Posterior cingulate gyrus (tissue), 11 donors: ENCODE data around the gene ABCB9.
A peak's percentile ranks its signal among the peaks of the same experiment; 100 is the strongest.
"Not testable (repeated sequence)": the region's sequence is repeated elsewhere in the genome, so short reads cannot be mapped to it uniquely, and the experiment has no call there.

ENCODE experiments used
- DNase-seq, 10 donors: peaks; one replicate each; pipeline versions ENCODE4 v3.0.0 to v3.0.0-alpha.2; 2020 to 2021; ENCODE audit warnings: mixed read lengths in 3 of 10
- intact Hi-C: fragments of 100-400 bp; cut with DNase I; formaldehyde crosslinking; loops from one replicate; pipeline ENCODE4 v1.15.1; 2023

Gene ABCB9

DNA sequence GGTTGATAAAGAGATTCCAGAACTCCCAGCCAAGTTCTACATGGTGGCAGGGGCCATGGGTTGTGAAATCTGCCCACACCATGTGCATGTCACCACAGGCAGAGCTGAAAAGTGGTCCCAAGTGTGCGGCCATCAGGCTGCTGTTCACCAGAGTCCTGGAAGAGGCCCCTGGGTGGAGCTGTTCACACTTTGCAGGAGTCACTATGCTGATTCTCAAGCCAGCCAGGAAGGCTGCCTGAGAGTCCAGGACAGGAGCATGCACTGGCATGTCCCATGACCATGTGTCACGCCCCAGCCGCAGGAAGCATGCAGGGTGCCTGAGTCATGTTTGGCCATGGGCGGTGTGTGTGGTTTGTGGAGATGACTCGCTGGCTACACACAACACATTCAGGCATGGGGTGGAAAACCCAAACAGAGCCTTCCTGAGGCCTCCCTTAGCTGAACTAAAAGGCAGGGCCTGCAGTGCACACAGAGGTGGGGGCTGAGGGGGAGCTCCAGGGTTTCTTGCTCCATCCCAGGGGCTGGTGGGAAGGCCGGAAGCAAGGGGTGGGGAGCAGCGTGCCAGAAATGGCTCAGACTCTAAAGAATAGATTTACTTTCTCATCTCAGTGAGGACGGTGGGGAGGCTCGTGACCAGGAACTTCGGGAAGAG lies 19.4 kb downstream of the ABCB9 start:
- intact Hi-C loops: no loop called here
- DNase-seq: peak in 4 of 10 donors; percentile 30 to 90 (median 49)

DNA sequence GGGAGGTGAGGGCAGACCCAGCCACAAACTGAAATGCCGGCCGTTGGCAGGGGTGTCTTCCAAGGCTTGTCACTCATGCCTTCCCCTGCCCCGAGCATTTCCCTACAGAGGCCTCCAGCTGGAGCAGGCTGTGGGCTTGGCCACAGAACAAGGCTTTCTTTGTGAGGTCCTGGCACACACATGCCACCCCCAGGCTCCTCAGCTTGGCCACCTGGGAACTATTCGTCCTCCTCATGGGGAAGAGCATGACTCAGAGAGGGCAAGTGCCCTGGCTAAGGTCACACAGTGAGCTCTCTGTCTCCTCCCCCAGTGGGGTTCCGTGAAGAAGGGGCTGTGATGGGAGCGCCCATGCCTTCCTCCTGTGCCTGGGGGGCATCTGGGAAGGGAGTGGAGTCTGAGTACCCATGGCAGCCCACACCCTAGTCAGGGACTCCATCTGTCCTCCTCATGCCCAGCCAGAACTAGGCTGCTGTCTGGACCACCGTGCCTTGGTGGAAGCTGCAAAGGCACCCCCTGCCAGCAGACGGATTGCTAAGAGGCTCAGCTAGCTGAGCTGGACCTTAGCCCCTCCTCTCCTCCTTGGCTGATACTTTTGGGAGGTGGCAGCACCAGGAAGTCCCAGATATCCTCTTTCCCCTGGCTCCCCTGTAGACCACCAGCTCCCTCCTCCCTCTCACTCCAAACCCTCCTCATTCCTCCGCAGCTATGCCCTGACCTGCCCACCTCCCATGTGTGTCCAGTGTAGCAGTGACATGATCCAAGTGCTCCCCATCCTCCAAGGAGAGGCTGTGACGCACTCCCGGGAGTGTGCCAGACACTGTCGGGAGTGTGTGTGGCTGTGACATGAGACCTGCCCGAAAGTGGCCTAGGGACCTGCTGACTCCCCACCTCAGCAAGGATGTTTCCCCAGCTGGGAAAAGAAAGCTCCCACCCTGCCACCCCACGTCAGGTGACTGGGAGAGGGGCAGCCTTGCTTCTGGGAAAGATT lies 21.4 kb downstream of the ABCB9 start:
- DNase-seq: peak; percentile 58 to 96 (median 72)
- intact Hi-C loops: no loop called here

DNA sequence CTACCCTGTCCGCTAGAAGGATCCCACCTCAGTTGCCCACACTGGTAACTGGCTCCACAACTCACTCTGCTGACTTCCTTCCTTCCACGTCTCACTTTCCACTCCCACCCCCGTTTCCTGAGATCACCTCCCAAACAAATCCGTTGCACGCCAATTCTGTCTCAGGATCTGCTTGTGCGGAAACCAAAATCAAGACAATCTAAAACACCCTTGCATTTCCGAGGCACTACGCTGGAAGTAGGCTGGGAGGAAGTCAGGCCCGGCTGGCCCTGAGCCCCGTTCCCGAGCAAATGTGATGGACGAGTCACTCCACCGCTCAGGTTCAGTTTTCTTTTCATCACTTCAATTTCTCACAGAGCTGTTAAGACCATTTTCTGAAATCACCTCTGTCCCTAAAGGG lies 23.1 kb downstream of the ABCB9 start:
- intact Hi-C loops: no loop called here
- no peak for DNase-seq

DNA sequence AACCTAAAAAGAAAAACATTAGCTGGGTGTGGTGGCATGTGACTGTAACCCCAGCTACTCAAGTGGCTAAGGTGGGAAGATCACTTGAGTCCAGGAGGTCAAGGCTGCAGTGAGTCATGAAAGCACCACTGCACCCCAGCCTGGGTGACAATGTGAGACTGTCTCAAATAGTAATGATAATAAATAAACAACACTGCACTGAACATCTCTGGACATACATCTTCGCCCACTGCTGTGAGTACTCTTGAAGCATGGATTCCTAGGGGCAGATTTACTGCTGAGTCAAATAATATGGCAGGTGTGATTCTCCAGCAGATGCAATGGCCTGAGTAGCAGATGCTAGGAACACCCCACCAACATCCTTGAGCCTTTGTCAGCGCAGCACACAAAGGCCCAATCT lies 23.6 kb downstream of the ABCB9 start:
- intact Hi-C loops: no loop called here
- no peak for DNase-seq

DNA sequence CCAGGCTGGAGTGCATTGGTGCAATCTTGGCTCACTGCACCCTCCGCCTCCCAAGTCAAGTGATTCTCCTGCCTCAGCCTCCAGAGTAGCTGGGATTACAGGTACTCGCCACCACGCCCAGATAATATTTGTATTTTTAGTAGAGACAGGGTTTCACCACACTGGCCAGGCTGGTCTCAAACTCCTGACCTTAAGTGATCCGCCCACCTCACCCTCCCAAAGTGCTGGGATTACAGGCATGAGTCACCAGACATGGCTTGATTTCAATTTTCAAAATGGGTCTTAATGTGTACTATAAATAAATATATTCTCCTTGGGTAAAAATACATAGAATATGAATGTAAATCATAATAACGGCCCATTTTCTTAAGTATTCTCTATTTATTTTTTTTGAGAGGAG lies 24.9 kb downstream of the ABCB9 start:
- DNase-seq, intact Hi-C loops: not testable (repeated sequence)

DNA sequence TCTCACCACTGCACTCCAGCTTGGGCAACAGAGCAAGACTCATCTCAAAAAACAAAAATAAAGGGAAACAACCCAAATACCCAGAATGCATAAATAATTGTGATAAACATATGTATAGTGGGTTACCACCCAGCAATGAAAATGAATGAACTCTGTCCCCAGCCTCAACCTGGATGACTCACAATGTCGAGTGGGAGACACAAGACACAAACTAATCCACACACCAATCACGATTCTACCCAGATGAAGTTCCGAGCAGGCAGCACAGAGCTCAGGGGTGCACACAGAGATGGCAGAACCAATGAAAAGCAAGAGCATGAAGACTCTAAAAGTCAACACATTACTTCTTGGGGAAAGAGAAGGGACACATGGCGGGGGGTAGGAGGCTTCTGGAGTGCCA lies 27.1 kb downstream of the ABCB9 start:
- intact Hi-C loops: no loop called here
- DNase-seq: no peak

DNA sequence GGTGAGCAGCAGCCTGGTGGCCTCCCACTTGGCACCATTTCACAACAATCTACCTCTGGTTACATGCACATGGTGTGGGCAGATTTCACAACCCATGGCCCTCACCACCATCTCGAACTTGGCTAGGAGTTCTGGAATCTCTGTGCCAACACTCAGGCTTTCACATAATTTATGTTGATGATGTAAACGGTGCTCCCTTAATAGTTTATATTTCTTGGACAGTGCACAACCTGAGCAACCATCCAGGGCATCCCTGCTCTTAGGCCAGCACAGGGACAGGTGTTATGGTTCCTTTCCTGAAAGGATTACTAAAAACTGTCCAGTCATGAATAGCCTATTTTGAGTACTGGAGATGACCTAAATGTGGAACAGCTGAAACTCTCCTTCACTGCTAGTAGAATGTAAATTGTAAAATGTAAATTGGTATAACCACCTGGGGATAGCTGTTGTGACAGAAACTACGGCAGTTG lies 28.6 kb downstream of the ABCB9 start:
- DNase-seq: no peak
- intact Hi-C loops: no loop called here

DNA sequence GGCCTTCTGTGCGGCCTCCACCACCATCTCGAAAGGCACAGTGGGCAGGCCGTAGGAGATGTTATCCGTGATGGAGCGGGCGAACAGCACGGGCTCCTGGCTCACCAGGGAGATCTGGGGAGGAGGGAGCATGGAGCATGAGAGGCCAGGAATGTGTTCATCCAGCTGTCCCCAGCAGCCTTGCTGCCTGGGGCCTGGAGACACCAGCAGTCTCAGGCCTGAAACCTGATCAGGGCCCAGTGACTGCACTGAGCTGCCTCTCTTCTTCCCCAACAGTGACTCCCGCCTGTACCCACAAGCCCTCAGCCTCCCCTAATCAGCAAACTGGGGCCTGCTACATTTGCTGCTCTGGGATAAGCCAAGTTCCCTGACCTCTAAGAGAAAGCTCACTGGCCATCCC lies 30.9 kb downstream of the ABCB9 start:
- DNase-seq: no peak
- intact Hi-C loops: no loop called here

DNA sequence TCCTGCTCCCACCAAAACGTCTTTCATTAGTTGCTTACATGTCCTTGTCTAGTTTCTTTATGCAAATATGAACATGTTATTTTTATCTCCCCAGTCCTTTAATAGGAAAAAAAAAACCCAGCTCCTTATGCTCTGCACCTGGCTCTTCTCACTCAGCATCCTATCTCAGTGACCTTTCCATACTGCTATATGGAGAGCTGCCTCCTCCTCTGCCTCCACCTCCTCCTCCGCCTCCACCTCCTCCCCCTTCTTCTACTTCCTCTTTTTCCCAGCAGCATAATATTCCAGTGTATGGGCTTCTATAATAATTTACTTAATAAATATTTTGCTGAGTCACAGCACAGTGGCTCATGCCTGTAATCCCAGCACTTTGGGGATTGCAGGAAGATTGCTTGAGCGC lies 31.5 kb downstream of the ABCB9 start:
- intact Hi-C loops: no loop called here
- DNase-seq: no peak

DNA sequence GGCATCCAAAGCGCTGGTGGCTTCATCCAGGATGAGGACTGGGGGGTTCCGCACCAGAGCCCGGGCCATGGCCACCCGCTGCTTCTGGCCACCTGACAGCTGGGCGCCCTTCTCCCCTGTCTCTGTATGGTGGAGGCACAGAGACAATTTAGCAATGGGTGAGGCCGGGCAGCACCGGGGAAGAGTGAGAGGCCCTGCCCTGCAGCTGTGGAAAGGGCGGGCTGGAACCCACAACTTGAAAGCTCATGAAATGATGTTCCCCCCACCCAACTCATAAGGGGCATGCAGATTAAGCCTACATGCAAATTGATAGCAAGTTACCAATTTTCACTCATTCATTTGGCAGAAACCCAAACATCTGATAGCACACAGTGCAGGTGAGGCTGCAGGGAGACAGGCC lies 34.1 kb downstream of the ABCB9 start:
- intact Hi-C loops: no loop called here
- no peak for DNase-seq

DNA sequence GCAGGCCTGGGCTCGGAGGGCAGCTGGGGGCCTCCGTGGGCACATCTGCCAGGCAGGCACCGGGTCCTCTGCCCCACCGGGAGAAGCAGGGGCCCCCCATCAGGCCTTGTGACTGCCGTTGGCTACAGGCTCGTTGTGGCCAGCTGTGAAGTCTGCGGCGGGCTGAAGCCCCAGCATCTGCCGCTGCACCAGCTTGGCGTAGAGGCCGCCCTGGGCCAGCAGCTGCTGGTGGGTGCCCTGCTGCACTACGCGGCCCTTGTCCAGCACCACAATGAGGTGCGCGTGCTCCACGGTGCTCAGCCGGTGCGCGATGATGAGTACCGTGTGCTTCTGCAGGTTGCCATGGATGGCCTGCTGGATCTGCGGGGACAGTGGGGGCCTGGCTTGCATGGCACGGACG lies 36.5 kb downstream of the ABCB9 start:
- peak in 1 of 10 donors; percentile 76 for DNase-seq
- intact Hi-C loops: no loop called here

DNA sequence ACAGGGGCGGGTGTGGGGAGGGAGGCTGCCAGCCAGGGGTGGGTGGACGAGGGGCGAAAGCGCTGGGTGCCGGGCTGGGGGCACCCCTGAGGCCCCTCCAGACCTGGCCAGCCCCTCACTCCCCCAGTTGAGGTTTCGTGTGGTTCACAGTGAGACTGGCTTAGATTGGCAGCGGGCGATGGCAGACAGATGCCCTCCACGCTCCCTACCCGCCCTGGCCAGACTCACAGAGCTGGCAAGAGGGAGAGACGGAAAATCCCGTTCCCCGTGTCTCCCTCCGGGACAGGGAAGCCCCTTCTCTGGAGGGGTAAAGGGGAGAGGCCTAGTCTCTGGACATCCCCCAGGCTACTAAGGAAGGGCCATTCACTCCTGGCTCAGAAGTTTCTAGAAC lies 37.1 kb downstream of the ABCB9 start:
- no peak for DNase-seq
- intact Hi-C loops: no loop called here

DNA sequence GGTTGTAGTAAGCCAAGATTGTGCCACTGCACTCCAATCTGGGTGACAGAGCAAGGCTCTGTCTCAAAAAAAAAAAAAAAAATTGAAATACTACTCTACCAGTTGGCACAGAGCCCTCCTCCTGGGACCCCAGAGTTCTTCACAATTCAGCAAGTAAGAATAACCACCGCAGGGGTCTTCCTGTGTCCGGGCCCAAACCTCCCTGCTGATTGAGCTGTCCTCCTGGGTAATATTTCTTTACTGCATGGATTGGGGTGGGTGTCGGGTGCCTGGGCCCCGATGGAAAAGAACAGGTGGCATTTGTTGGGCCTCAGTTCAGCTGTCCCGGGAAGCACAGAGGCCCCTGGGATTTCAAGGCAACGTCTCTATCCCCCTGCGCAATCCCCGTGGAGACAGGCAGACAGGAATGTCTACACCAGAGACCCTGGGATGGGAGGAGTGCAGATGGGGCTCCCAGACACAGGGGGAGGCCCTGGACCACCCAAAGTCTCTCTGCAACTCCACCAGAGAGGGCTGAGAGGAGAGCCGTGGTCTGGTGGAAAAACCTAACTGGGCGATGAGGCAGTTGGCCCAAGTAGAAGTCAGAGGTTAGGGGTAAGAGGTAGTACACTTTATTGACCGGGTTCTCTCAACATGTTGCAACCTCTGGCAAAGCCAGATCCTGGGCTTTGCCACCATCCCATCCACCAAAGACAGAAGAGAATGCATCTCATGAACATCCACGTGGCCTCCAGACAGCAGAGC lies 37.7 kb downstream of the ABCB9 start:
- no peak for DNase-seq
- intact Hi-C loops: no loop called here

DNA sequence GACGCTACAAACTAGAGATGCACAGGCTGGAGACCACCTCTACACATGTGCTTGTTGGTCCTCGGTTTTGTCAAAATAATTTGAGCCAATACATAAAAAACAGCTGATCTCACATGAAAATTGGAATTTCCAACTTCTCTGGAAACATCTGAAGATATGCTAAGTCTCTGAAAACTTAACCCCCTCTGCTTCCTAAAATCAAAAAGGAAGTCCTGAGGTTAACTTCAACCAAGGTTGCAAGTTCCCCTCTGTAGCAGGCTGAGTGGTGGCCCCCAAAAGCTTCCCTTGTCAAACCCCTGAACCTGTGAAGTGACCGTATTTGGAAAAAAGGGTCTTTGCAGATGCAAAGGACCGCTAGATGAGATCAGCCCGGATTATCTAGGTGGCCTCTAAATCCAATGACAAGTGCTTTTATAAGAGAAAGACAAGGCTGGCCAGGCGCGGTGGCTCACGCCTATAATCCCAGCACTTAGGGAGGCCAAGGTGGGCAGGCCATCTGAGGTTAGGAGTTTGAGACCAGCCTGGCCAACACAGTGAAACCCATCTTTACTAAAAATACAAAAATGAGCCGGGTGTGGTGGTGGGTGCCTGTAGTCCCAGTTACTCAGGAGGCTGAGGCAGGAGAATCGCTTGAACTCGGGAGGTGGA lies 38.4 kb downstream of the ABCB9 start:
- intact Hi-C loops: no loop called here
- DNase-seq: peak in 1 of 10 donors; percentile 43

DNA sequence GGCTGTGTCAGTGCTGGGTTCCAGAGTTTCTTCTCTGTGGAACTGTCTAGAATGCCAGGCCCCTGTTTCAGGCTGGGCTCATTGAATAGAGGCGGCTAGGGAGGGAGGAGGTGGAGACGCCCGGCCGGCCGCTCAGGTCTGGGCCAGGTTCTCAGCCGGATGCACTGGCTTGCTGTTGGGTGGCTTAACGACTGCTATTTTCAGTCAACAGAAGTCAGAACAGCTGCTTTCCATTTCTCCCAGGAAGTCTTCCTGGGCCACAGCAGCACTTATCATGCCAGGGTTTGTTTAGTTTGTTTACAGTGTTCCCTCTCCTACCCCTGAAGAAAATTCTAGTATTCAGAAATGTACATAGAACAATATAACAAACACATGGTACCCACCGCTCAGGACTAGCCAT lies 44.3 kb downstream of the ABCB9 start:
- intact Hi-C loops: no loop called here
- DNase-seq: no peak

DNA sequence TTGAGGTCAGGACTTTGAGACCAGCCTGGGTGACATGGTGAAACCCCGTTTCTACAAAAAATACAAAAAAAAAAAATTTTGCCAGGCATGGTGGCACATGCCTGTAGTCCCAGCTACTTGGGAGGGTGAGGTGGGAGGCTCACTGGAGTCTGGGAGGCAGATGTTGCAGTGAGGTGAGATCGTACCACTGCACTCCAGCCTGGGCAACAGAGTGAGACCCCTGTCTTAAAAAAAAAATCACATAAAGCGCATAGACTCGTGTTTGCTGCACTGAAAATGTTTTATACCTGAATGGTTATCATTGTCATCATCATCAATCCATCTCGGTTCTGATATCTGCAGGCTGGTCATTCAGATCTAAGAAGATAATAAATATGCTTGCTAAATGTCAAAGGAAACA lies 45.6 kb downstream of the ABCB9 start:
- DNase-seq: no peak
- intact Hi-C loops: no loop called here

DNA sequence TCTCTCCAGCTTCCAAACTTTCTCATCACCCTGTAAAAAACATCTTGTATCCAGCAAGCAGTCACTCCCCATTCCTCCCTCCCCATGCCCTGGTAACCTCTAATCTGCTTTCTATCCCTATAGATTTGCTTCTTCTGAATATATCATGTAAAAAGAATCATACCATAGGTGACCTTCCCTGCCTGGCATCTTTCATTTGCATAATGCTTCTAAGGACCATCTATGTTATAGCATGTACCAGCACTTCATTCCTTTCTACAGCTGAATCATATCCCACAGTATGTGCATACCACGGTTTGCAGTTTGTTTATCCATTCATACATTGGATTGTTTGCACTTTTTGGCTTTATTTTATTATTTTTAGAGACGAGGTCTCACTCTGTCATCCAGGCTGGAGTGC lies 47.4 kb downstream of the ABCB9 start:
- DNase-seq: no peak
- intact Hi-C loops: no loop called here

DNA sequence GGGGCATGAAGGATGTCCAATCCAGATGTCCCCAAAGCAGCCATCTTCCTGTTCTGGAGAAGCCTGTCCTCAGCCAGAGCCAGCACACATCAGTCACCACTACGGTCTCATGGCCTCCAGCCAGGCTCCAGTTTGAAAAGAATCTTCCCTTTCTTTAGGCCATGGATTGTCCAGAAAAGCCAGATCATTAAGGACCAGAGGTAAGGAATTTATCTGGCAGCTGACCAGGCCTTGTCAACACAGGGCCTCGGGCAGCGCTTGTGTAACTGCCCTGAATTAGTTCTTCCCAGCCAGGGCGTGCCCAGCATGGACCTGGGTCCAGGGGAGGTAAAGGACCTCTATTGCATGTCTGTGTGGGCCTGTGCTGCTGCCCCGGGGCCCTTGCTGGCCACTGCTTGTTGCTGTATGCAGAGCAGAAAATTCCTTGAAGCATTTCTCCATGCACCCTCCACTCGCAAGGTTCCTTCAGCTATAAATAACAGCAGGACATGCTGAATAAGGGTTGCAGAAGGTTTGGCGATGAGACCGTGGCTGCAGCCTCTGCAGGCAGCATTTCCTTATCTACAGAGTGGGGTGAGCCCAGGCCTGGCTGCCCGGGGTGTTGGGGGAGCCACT lies 48.6 kb downstream of the ABCB9 start:
- no peak for DNase-seq

DNA sequence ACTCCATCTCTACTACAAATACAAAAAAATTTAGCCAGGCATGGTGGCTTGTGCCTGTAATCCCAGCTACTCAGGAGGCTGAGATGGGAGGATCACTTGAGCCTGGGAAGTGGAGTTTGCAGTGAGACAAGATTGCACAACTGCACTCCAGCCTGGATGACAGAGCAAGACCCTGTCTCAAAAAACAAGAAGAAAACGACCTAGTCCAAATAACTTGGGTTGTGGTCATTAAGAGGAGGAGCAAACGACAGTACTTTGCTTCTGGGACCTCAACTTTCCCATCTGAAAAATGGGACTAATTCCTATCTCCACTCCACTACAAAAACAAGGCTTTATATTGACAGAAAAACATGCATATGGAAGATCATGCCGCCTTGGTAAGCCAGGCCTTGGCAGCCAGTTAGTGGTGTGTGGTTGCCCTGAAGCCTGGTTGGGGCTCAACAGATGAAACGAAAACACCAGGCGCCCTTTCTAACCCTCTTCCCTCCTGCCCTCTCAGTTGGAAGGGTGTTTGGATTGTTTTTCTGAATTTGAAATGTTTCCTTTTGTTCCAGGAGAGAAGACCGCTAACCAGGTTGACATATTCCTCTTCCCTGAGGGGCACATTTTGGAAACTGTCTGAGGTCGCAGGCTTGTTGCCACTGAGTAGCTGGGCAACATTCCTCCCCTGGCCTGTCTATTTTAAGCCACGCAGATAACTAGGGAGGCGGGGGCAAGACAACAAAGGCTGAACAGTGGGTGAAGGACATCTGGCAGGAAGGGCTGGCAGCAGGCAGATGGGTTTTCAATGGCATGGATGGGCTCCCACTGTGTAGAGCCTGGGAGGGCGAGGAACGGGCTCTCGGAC lies 56.6 kb downstream of the ABCB9 start:
- intact Hi-C loops: no loop called here
- peak in 9 of 10 donors; percentile 45 to 95 (median 72) for DNase-seq

More for the DNA sequence above, 48.6 kb downstream of the ABCB9 start:
- intact Hi-C loops: no loop called here
